IMR-90 (cell line): Measurements from ENCODE around the gene CC2D1A. TPM values are rescaled to one million over a fixed set of nuclear protein-coding genes. Genes with fewer than 3 reads are reported as not detected.

ENCODE experiments used
- ATAC-seq: fragments of 200-7000 bp; cut with Tn5 transposase; 2 replicates; pipeline ENCODE4 v1.9.1; 2020; ENCODE audit warnings: low read depth, mild to moderate bottlenecking, moderate library complexity
- BruUV-seq: library from RNA; stranded (reverse); fragments of 400-500 nt; replicated peaks from 2 replicates; lab custom pipeline; 2021; lab: Mats Ljungman, UMichigan
- CTCF ChIA-PET: fragments of 300-600 bp; formaldehyde crosslinking; extraction: SDS; loops from one replicate; lab custom pipeline; 2021; ENCODE audit warnings: antibody characterized with exemption; lab: Yijun Ruan, JAX
- POLR2A ChIA-PET: fragments of 300-600 bp; sonication (Branson Sonifier 250); formaldehyde crosslinking; loops from one replicate; lab custom pipeline; 2022; ENCODE audit warnings: antibody characterized with exemption; ENCODE audit not compliant: unreplicated experiment; lab: Charles Lee
- DNase-seq: peaks from one replicate; pipeline ENCODE4 v3.0.0; 2013
- H2AFZ ChIP-seq: replicated peaks from 2 replicates; pipeline ENCODE3; 2013; ENCODE audit warnings: low read length, mild to moderate bottlenecking; ENCODE audit not compliant: poor library complexity
- H2AK5ac ChIP-seq: 2 replicates; pipeline ENCODE4 v1.6.1; 2013; ENCODE audit warnings: low read depth, low read length, inconsistent platforms
- H2AK9ac ChIP-seq: replicated peaks from 2 replicates; pipeline ENCODE3; 2013; ENCODE audit warnings: mild to moderate bottlenecking, low read depth, low read length, moderate library complexity; ENCODE audit not compliant: poor library complexity
- H2BK120ac ChIP-seq: 2 replicates; pipeline ENCODE4 v1.6.1; 2013; ENCODE audit warnings: low read depth, low read length, inconsistent platforms
- H2BK15ac ChIP-seq: 3 replicates; pipeline ENCODE4 v1.6.1; 2013; ENCODE audit warnings: low read depth, low read length, inconsistent platforms
- H2BK20ac ChIP-seq: 2 replicates; pipeline ENCODE4 v1.6.1; 2013; ENCODE audit warnings: low read depth, mild to moderate bottlenecking, inconsistent platforms, low read length, moderate library complexity
- H2BK5ac ChIP-seq: 2 replicates; pipeline ENCODE4 v1.6.1; 2013; ENCODE audit warnings: mild to moderate bottlenecking, low read depth, low read length, inconsistent platforms; ENCODE audit not compliant: poor library complexity, severe bottlenecking
- H3K14ac ChIP-seq: replicated peaks from 2 replicates; pipeline ENCODE4 v1.6.1; 2013; ENCODE audit warnings: low read depth, low read length, inconsistent platforms
- H3K18ac ChIP-seq: 2 replicates; pipeline ENCODE4 v1.6.1; 2013; ENCODE audit warnings: low read depth, low read length, control low read depth
- H3K23ac ChIP-seq: 2 replicates; pipeline ENCODE4 v1.6.1; 2013; ENCODE audit warnings: low read depth, low read length, inconsistent platforms
- H3K27ac ChIP-seq: 2 replicates; pipeline ENCODE4 v1.5.1; 2013; ENCODE audit warnings: mild to moderate bottlenecking, control low read depth, low read length; ENCODE audit not compliant: insufficient read depth
- H3K27me3 ChIP-seq: 2 replicates; pipeline ENCODE4 v1.6.1; 2013; ENCODE audit warnings: low read length; ENCODE audit not compliant: control insufficient read depth, insufficient read depth
- H3K36me3 ChIP-seq: 2 replicates; pipeline ENCODE4 v1.6.1; 2013; ENCODE audit warnings: low read length, mixed read lengths; ENCODE audit not compliant: control insufficient read depth, insufficient read depth
- H3K4ac ChIP-seq: 2 replicates; pipeline ENCODE4 v1.6.1; 2013; ENCODE audit warnings: low read depth, low read length, inconsistent platforms
- H3K4me1 ChIP-seq: 2 replicates; pipeline ENCODE4 v1.6.1; 2013; ENCODE audit warnings: low read length, mixed read lengths; ENCODE audit not compliant: control insufficient read depth, insufficient read depth
- H3K4me2 ChIP-seq: 2 replicates; pipeline ENCODE4 v1.6.1; 2013; ENCODE audit warnings: low read depth, mild to moderate bottlenecking, control low read depth, low read length, moderate library complexity
- H3K4me3 ChIP-seq: 2 replicates; pipeline ENCODE4 v1.5.1; 2013; ENCODE audit warnings: low read depth, mild to moderate bottlenecking, control low read depth, low read length, moderate library complexity; ENCODE audit not compliant: insufficient read depth
- H3K56ac ChIP-seq: 2 replicates; pipeline ENCODE4 v1.6.1; 2013; ENCODE audit warnings: low read length, inconsistent platforms; ENCODE audit not compliant: insufficient read depth; ENCODE audit errors: extremely low read depth
- H3K79me1 ChIP-seq, 2 experiments: 2 replicates each; pipeline ENCODE4 v1.6.1; 2013; ENCODE audit warnings: low read length in 2 of 2, inconsistent platforms in 1 of 2, low read depth in 1 of 2
- H3K9ac ChIP-seq: 2 replicates; pipeline ENCODE4 v1.6.1; 2013; ENCODE audit warnings: low read depth, low read length, control low read depth
- H3K9me1 ChIP-seq: 2 replicates; pipeline ENCODE4 v1.6.1; 2013; ENCODE audit warnings: low read length, inconsistent platforms; ENCODE audit not compliant: insufficient read depth
- H3K9me3 ChIP-seq: 2 replicates; pipeline ENCODE4 v1.6.1; 2013; ENCODE audit warnings: low read length; ENCODE audit not compliant: control insufficient read depth, insufficient read depth
- H4K20me1 ChIP-seq: 2 replicates; pipeline ENCODE4 v1.6.1; 2013; ENCODE audit warnings: low read length, inconsistent platforms; ENCODE audit not compliant: insufficient read depth
- H4K5ac ChIP-seq: 2 replicates; pipeline ENCODE4 v1.6.1; 2013; ENCODE audit warnings: mild to moderate bottlenecking, low read depth, low read length, control low read depth
- H4K8ac ChIP-seq, 2 experiments: 2 replicates each; pipeline ENCODE4 v1.6.1; 2013; ENCODE audit warnings: low read depth in 2 of 2, low read length in 2 of 2, control low read depth in 1 of 2, inconsistent platforms in 1 of 2
- H4K91ac ChIP-seq: 2 replicates; pipeline ENCODE4 v1.6.1; 2013; ENCODE audit warnings: low read depth, low read length, inconsistent platforms; ENCODE audit not compliant: insufficient read depth
- CEBPB ChIP-seq: IDR thresholded peaks from 2 replicates; pipeline ENCODE4 v1.6.1; 2012; ENCODE audit warnings: low read depth, low read length, improper control_type of control experiment
- CHD1 ChIP-seq: IDR thresholded peaks from 2 replicates; pipeline ENCODE4 v1.6.1; 2012; ENCODE audit warnings: low read depth, low read length, improper control_type of control experiment
- FOS ChIP-seq: fragments of 150-350 bp; IDR thresholded peaks from 2 replicates; pipeline ENCODE4 v1.6.1; 2016; ENCODE audit warnings: low read depth, low read length
- MAFK ChIP-seq: IDR thresholded peaks from 2 replicates; pipeline ENCODE4 v1.6.1; 2012; ENCODE audit warnings: low read depth, low read length, improper control_type of control experiment
- MAZ ChIP-seq: IDR thresholded peaks from 2 replicates; pipeline ENCODE4 v1.6.1; 2012; ENCODE audit warnings: low read depth, mild to moderate bottlenecking, low read length, improper control_type of control experiment, moderate library complexity, borderline replicate concordance
- MXI1 ChIP-seq: IDR thresholded peaks from 2 replicates; pipeline ENCODE4 v1.6.1; 2012; ENCODE audit warnings: low read depth, mild to moderate bottlenecking, low read length, moderate library complexity, borderline replicate concordance
- NFE2L2 ChIP-seq: fragments of 150-350 bp; IDR thresholded peaks from 2 replicates; pipeline ENCODE4 v1.6.1; 2016; ENCODE audit warnings: low read depth, mild to moderate bottlenecking, low read length
- POLR2A ChIP-seq: IDR thresholded peaks from 2 replicates; pipeline ENCODE4 v1.6.1; 2012; ENCODE audit warnings: mild to moderate bottlenecking, low read depth, low read length
- RAD21 ChIP-seq: IDR thresholded peaks from 2 replicates; pipeline ENCODE4 v1.6.1; 2012; ENCODE audit warnings: low read length, improper control_type of control experiment
- RCOR1 ChIP-seq: IDR thresholded peaks from 2 replicates; pipeline ENCODE4 v1.6.1; 2012; ENCODE audit warnings: mild to moderate bottlenecking, low read length, improper control_type of control experiment; ENCODE audit not compliant: insufficient replicate concordance
- RFX5 ChIP-seq: IDR thresholded peaks from 2 replicates; pipeline ENCODE4 v1.8.0; 2012; ENCODE audit warnings: low read depth, mild to moderate bottlenecking, low read length, moderate library complexity
- SMC3 ChIP-seq: fragments of 150-350 bp; IDR thresholded peaks from 2 replicates; pipeline ENCODE4 v1.6.1; 2016; ENCODE audit warnings: low read depth, mild to moderate bottlenecking, antibody characterized with exemption, low read length, moderate library complexity
- WGBS, 2 experiments: methylation state at CpG; one replicate each; pipeline versions ENCODE4 v1.1.5 to v1.1.7; 2013; ENCODE audit warnings: missing lambda C conversion rate in 2 of 2; ENCODE audit not compliant: insufficient read length in 1 of 2; ENCODE audit errors: extremely low coverage in 2 of 2; 5-methylcytosine and 5-hydroxymethylcytosine counted together
- dilution Hi-C: fragments of 300-500 bp; cut with HindIII; formaldehyde crosslinking; loops from one replicate; pipeline ENCODE4 v1.14.3; 2018; ENCODE audit warnings: low sequenced_read_pairs; ENCODE audit not compliant: unreplicated experiment
- in situ Hi-C: fragments of 300-500 bp; cut with MboI; formaldehyde crosslinking; loops from 3 replicates; pipeline ENCODE4 v1.14.3; 2019; ENCODE audit warnings: low sequenced_read_pairs, inconsistent platforms, mixed read lengths
- intact Hi-C: fragments of 100-400 bp; cut with micrococcal nuclease; formaldehyde crosslinking; loops from 2 replicates; pipeline ENCODE4 v1.10.0; 2022
- polyA plus RNA-seq, 3 experiments: library from polyadenylated mRNA; depleted of rRNA; stranded (reverse); fragments of >200 nt; gene quantifications; 2 replicates each; pipeline ENCODE4 v1.2.3, GENCODE V29; 2012; ENCODE audit warnings: low replicate concordance in 1 of 3
- total RNA-seq: library from RNA; depleted of rRNA; stranded (reverse); fragments of >200 nt; gene quantifications from 2 replicates; pipeline ENCODE4 v1.2.3, GENCODE V29; 2012
- TF ChIP-seq, protein P1 (sequence below): fragments of 150-350 bp; IDR thresholded peaks from 2 replicates; pipeline ENCODE4 v1.6.1; 2017; ENCODE audit warnings: mild to moderate bottlenecking, antibody characterized with exemption, low read length, low read depth
- TF ChIP-seq, protein P2 (sequence below): conservative IDR thresholded peaks from 2 replicates; pipeline ENCODE4 v1.5.1; 2012; ENCODE audit warnings: mild to moderate bottlenecking, low read depth, low read length, improper control_type of control experiment

The CC2D1A gene
- total and polyA plus RNA-seq, 2 of the 4 experiments (the other 2 are of a cell fraction) = 4.1 to 14.7 TPM

DNA sequence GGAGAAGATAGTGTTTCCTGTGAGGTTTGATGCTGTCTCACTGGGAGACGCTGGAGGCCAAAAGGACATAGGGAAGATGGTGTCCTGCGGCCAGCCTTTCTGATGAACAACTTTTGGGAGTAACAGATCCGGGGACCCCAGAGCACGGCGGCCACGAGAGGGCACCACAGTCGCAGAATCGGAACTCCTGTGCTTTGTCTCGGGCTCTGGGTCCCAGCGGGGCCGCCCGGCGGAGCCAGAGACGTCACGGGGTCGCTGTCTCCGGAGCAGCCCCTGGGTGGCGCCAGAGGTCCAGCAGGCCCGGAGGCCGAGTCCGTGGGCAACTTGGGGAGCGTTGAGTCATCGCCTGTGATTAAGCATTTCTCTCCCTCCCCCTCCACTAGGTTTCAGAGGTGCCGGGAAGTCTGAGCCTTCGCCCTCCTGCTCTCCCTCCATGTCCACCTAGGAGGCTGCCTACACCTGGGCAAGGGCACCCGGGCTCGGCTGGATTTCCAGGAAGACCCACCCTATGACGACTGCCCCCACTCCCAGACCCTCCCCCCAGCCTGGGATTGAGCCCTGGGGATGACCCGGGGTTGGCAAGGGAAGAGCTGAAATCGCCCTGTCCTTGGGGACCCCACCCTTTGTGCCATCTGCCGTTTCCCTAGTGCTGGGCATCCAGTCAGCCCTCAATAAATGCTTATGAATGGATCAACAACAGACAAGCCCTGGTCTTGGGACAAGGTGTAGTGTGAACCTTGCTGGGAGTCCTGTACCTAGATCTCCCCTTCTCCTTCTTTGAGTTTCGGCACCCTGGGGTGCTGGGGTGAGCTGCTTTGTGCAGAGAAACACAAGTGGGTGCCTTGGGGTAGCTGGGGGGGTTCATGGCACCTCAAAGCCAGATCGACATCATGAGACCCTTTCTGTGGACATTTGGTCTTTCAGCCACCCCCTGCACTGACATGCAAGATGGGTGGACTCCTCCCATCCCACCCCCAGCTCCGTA lies 25.6 kb upstream of the CC2D1A start:
- H3K4ac ChIP-seq = peak overlapping the region; percentile 80
- no TSS peak for BruUV-seq
- H4K91ac ChIP-seq = peak overlapping the region; percentile 83
- H3K79me1 ChIP-seq = no peaks in the 10 kb centered on the region
- no peak overlapping the region for H3K4me3 ChIP-seq
- H3K27ac ChIP-seq = peak overlapping the region; percentile 23
- intact Hi-C loops (loop anchor here (1.0 to 10.0 kb wide), 5 partner anchors 72 to 604 kb away; partner anchors contain the start of genes ASF1B and DCAF15), in situ Hi-C loops (loop anchor here (5.0 to 25.0 kb wide), 3 partner anchors 192 to 594 kb away; partner anchors contain the start of genes MISP3 and PTGER1), dilution Hi-C loops (no loop called here)
- peak overlapping the region; percentile 61 for H2BK15ac ChIP-seq
- H3K23ac ChIP-seq = no peak overlapping the region
- no peaks in the 10 kb centered on the region for H3K9me3 ChIP-seq
- H2AK5ac ChIP-seq = peak overlapping the region; percentile 88
- ATAC-seq (peak; percentile 99), DNase-seq (peak; percentile 93)
- POLR2A ChIA-PET = no interaction called here
- no peaks in the 10 kb centered on the region for H4K20me1 ChIP-seq
- peak overlapping the region; percentile 33; the same call in 1 of the 2 replicates for H3K4me2 ChIP-seq
- CTCF ChIA-PET = interaction anchor here (0.5 to 1.2 kb wide), 6 partner anchors 58 to 865 kb away, joined by 3 to 6 read pairs (median 3); partner anchors contain the start of gene PODNL1
- H2BK20ac ChIP-seq = peak overlapping the region; percentile 63
- peak overlapping the region; percentile 84 for H2AFZ ChIP-seq
- peak overlapping the region; percentile 30 for H3K18ac ChIP-seq
- H3K9ac ChIP-seq = no peak overlapping the region; the same call in 1 of the 2 replicates
- peaks cover 19% of the 10 kb centered on the region for H3K4me1 ChIP-seq
- peak overlapping the region; percentile 18 for H2AK9ac ChIP-seq
- H2BK5ac ChIP-seq = peak overlapping the region; percentile 37
- 0% methylated on average over 14 of the region's 34 CpGs; no CpG with 5 or more reads in 1 of the 2 experiments for WGBS, 2 experiments
- H2BK120ac ChIP-seq = peak overlapping the region; percentile 70
- H4K5ac ChIP-seq = peak overlapping the region; percentile 44
- H3K9me1 ChIP-seq = peaks cover 9% of the 10 kb centered on the region; the same call in 1 of the 2 replicates
- H3K36me3 ChIP-seq = no peaks in the 10 kb centered on the region
- H3K14ac ChIP-seq = no peak overlapping the region; the same call in 1 of the 2 replicates
- H3K56ac ChIP-seq = no peak overlapping the region
- peaks cover 2% of the 10 kb centered on the region; the same call in 1 of the 2 replicates for H3K27me3 ChIP-seq
- TF ChIP-seq MAFK (peak; percentile 28; the same call in 1 of the 2 replicates), SMC3 (peak; percentile 98), MAZ (peak; percentile 95), RCOR1 (peak; percentile 53), NFE2L2 (peak; percentile 87), FOS (peak; percentile 90), CHD1 (no peak; the same call in 1 of the 2 replicates), CEBPB (peak; percentile 50), MXI1 (no peak), POLR2A (peak; percentile 53; the same call in 1 of the 2 replicates), RAD21 (peak; percentile 99), RFX5 (no peak)
- TF ChIP-seq, protein P1, sequence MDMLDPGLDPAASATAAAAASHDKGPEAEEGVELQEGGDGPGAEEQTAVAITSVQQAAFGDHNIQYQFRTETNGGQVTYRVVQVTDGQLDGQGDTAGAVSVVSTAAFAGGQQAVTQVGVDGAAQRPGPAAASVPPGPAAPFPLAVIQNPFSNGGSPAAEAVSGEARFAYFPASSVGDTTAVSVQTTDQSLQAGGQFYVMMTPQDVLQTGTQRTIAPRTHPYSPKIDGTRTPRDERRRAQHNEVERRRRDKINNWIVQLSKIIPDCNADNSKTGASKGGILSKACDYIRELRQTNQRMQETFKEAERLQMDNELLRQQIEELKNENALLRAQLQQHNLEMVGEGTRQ = peak; percentile 66; the same call in 1 of the 2 replicates
- TF ChIP-seq, protein P2, sequence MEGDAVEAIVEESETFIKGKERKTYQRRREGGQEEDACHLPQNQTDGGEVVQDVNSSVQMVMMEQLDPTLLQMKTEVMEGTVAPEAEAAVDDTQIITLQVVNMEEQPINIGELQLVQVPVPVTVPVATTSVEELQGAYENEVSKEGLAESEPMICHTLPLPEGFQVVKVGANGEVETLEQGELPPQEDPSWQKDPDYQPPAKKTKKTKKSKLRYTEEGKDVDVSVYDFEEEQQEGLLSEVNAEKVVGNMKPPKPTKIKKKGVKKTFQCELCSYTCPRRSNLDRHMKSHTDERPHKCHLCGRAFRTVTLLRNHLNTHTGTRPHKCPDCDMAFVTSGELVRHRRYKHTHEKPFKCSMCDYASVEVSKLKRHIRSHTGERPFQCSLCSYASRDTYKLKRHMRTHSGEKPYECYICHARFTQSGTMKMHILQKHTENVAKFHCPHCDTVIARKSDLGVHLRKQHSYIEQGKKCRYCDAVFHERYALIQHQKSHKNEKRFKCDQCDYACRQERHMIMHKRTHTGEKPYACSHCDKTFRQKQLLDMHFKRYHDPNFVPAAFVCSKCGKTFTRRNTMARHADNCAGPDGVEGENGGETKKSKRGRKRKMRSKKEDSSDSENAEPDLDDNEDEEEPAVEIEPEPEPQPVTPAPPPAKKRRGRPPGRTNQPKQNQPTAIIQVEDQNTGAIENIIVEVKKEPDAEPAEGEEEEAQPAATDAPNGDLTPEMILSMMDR = peak; percentile 100
- peak overlapping the region; percentile 61 to 93 for H4K8ac ChIP-seq
